OCI-LY7 (cell line): ENCODE measurements around the gene CARD14.

ENCODE experiments used
- CTCF ChIP-seq: fragments of 200-600 bp; sonication (generic); conservative IDR thresholded peaks from 2 replicates; pipeline ENCODE4 v1.5.1; 2014; ENCODE audit warnings: mild to moderate bottlenecking, antibody characterized with exemption, low read length, moderate library complexity, mixed read lengths
- EZH2phosphoT487 ChIP-seq: fragments of 200-600 bp; sonication (generic); IDR thresholded peaks from 2 replicates; pipeline ENCODE4 v1.6.1; 2018; ENCODE audit warnings: low read depth, borderline replicate concordance, mild to moderate bottlenecking, mixed run types, antibody characterized with exemption, low read length, moderate library complexity, mixed read lengths

- TF ChIP-seq CTCF (no peak), EZH2phosphoT487 (no peak)
Measured at GRCh38 chr17:80137131-80137530, 32.7 kb upstream of the CARD14 start.
